NT2/D1 (cell line): Measurements from ENCODE around the gene COBLL1.

Experiments used
- DNase-seq: peaks from one replicate; pipeline ENCODE4 v3.0.0-alpha.2; 2011; ENCODE audit warnings: low read depth, low spot score
- H3K27me3 ChIP-seq: 2 replicates; pipeline ENCODE4 v1.6.0; 2011; ENCODE audit warnings: mild to moderate bottlenecking; ENCODE audit not compliant: insufficient read length, insufficient read depth
- H3K36me3 ChIP-seq: 2 replicates; pipeline ENCODE4 v1.6.1; 2011; ENCODE audit warnings: mild to moderate bottlenecking, low read length, mixed read lengths; ENCODE audit not compliant: insufficient read depth, insufficient read length
- H3K4me1 ChIP-seq: 2 replicates; pipeline ENCODE4 v1.5.1; 2011; ENCODE audit not compliant: insufficient read depth, insufficient read length
- H3K4me3 ChIP-seq: 2 replicates; pipeline ENCODE4 v1.5.1; 2011; ENCODE audit warnings: low read depth; ENCODE audit not compliant: insufficient read length
- H3K9ac ChIP-seq: 2 replicates; pipeline ENCODE4 v1.6.0; 2011; ENCODE audit warnings: low read depth; ENCODE audit not compliant: insufficient read length
- H3K9me3 ChIP-seq: 2 replicates; pipeline ENCODE4 v1.5.1; 2011; ENCODE audit warnings: mild to moderate bottlenecking, low read length; ENCODE audit not compliant: insufficient read depth
- SUZ12 ChIP-seq: IDR thresholded peaks from 2 replicates; pipeline ENCODE4 v1.6.1; 2011; ENCODE audit not compliant: insufficient read length, insufficient read depth; ENCODE audit errors: extremely low read depth
- YY1 ChIP-seq: IDR thresholded peaks from 2 replicates; pipeline ENCODE4 v1.6.1; 2011; ENCODE audit not compliant: insufficient read length, insufficient read depth
- ZNF274 ChIP-seq: IDR thresholded peaks from 2 replicates; pipeline ENCODE4 v1.6.1; 2011; ENCODE audit warnings: mild to moderate bottlenecking, low read depth, low read length

Gene COBLL1

GRCh38 chr2:164840930-164841718 lies 499 bp downstream of the COBLL1 start:
- peaks cover 28% of the 10 kb centered on the region for H3K27me3 ChIP-seq
- TF ChIP-seq YY1 (peak; percentile 17), SUZ12 (no peak)
- peak overlapping the region; percentile 82 for H3K9ac ChIP-seq
- no peaks in the 10 kb centered on the region for H3K9me3 ChIP-seq
- no peaks in the 10 kb centered on the region for H3K4me1 ChIP-seq
- H3K4me3 ChIP-seq, result peak overlapping the region; percentile 70
- DNase-seq, result peak; percentile 66
- H3K36me3 ChIP-seq, result no peaks in the 10 kb centered on the region

DNA sequence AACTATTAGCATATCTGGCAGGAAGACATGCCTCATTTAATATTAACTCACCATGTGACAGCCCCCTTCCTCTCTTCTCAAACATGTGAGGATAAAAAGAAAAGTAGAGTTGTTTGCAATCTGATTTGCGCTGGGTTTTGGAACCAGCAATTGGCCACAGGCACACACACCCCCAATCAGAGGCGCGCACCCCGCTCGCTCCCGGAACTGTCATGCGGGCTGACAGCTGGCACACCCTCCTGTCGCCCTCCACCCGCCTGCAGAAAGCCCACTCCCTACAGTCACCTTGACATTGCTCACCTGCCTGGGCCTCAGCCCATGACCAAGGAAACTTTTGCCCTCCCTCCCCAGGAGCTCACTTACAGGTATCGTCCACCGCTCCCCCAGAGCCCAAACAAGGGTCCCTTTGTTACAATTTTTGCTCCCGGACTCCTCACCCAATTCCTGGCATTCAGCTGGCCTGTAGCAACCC lies 1.1 kb downstream of the COBLL1 start:
- DNase-seq, result no peak
- no peak for TF ChIP-seq YY1
- TF ChIP-seq ZNF274, result no peak
- peak; percentile 43 for TF ChIP-seq SUZ12
- Histone ChIP-seq H3K4me1 (no peaks in the 10 kb centered on the region), H3K36me3 (no peaks in the 10 kb centered on the region), H3K9me3 (no peaks in the 10 kb centered on the region), H3K9ac (peak overlapping the region; percentile 69), H3K27me3 (peaks cover 28% of the 10 kb centered on the region), H3K4me3 (peak overlapping the region; percentile 70)

DNA sequence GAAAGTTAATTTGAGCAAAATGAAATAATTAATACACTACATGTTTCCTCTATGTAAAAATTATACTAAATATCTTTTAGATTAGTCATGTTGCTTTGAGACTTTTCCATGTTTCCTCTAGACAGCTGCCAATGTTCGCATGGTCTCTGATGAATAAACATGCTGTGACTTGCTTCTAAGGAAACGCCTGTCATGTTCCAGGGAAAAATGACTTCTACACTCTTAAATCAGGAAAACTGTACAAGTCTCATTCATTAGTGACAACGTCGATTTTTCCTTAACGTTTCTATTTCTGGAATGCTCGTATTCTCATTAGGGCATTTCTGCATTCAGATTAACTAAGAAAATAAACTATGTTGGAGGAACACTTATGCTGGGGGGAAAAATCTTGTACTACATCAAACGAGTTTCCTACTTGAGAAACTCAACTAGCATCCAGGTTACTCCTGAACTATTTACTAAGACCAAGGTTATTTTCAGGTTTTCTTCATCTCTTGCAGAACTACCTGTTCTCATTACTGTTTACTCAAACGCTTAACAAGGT lies 1.6 kb downstream of the COBLL1 start:
- DNase-seq, result no peak
- Histone ChIP-seq H3K36me3 (no peaks in the 10 kb centered on the region), H3K9me3 (no peaks in the 10 kb centered on the region), H3K4me3 (peak overlapping the region; percentile 70), H3K27me3 (peaks cover 28% of the 10 kb centered on the region), H3K9ac (peak overlapping the region; percentile 69), H3K4me1 (no peaks in the 10 kb centered on the region)
- no peak for TF ChIP-seq YY1
- no peak for TF ChIP-seq SUZ12
- no peak for TF ChIP-seq ZNF274

DNA sequence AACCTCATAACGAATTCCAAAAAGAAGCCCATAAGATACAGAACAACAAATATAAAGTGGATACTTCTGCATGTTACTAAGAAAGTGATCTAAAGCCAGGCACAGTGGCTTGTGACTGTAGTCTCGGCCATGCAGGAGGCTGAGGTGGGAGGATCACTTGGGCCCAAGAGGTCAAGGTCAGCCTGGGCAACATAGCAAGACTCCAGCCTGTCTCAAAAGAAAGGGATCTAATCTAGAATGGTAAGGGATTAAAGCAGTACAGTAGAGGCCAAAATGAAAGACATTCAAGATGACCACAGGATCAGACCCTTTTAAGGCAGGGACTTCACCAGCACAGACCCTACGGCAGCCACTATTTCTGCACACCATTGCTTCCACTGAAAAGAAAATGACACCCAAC lies 3.8 kb downstream of the COBLL1 start:
- H3K9ac ChIP-seq, result no peak overlapping the region
- no peaks in the 10 kb centered on the region for H3K4me1 ChIP-seq
- H3K27me3 ChIP-seq, result peaks cover 23% of the 10 kb centered on the region
- H3K9me3 ChIP-seq, result no peaks in the 10 kb centered on the region
- H3K4me3 ChIP-seq, result no peak overlapping the region
- DNase-seq, result no peak
- TF ChIP-seq ZNF274 (no peak), SUZ12 (no peak), YY1 (no peak)
- no peaks in the 10 kb centered on the region for H3K36me3 ChIP-seq

DNA sequence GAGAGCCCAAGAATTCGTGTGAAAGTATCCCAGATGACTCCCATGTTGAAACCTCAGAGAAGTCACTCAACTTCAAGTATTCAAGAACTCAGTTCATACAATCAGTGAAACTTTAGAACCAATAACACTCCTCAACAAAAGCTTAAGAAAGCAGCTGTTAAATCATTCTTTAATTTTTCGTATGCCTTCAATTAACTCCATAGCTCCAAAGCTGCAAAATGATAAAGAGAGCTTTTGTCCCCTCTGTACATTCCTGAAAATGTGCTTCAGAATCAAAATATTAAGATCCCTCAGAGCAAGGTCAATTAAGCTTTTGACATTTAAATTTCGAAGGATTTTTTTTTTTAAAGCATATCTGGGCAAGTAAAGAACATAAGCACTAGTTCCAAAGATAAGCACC lies 4.7 kb downstream of the COBLL1 start:
- H3K4me1 ChIP-seq, result no peaks in the 10 kb centered on the region
- H3K4me3 ChIP-seq, result no peak overlapping the region
- no peaks in the 10 kb centered on the region for H3K36me3 ChIP-seq
- H3K9me3 ChIP-seq, result no peaks in the 10 kb centered on the region
- peaks cover 22% of the 10 kb centered on the region for H3K27me3 ChIP-seq
- no peak overlapping the region for H3K9ac ChIP-seq
- DNase-seq, result no peak
- no peak for TF ChIP-seq SUZ12
- no peak for TF ChIP-seq ZNF274
- no peak for TF ChIP-seq YY1

GRCh38 chr2:164835302-164835701 lies 6.3 kb downstream of the COBLL1 start:
- no peaks in the 10 kb centered on the region for H3K4me1 ChIP-seq
- H3K9ac ChIP-seq, result no peak overlapping the region
- no peak for TF ChIP-seq YY1
- TF ChIP-seq SUZ12, result no peak
- no peak for TF ChIP-seq ZNF274
- H3K36me3 ChIP-seq, result no peaks in the 10 kb centered on the region
- H3K4me3 ChIP-seq, result no peak overlapping the region
- DNase-seq, result no peak
- H3K27me3 ChIP-seq, result peaks cover 16% of the 10 kb centered on the region
- H3K9me3 ChIP-seq, result no peaks in the 10 kb centered on the region

GRCh38 chr2:164831887-164832286 lies 9.7 kb downstream of the COBLL1 start:
- H3K4me3 ChIP-seq, result no peak overlapping the region
- TF ChIP-seq ZNF274 (no peak), YY1 (no peak), SUZ12 (no peak)
- H3K4me1 ChIP-seq, result no peaks in the 10 kb centered on the region
- H3K27me3 ChIP-seq, result no peaks in the 10 kb centered on the region
- no peaks in the 10 kb centered on the region for H3K9me3 ChIP-seq
- H3K36me3 ChIP-seq, result no peaks in the 10 kb centered on the region
- no peak overlapping the region for H3K9ac ChIP-seq
- no peak for DNase-seq
